ENCODE results near the gene ITPRIPL1.

Gene ITPRIPL1

DNA sequence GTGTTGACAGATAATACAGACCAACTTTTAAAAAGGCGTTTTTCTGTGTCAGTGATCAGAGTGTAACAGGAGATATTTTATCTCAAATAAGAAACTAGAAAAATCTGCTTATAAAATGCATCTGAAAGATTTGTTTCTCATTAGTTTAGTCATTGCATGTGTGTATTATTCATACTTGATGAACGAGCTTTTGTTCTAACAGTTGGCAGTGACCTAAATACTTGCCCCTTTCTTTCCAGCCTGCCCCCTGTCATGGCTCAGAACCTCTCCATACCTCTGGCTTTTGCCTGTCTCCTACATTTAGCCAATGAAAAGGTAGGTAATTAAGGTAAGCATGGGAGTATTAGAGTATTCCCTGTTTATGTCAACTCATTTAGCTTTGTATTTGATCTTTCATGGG, 44.1 kb downstream of the ITPRIPL1 start:
- TF ChIP-seq, protein P1, sequence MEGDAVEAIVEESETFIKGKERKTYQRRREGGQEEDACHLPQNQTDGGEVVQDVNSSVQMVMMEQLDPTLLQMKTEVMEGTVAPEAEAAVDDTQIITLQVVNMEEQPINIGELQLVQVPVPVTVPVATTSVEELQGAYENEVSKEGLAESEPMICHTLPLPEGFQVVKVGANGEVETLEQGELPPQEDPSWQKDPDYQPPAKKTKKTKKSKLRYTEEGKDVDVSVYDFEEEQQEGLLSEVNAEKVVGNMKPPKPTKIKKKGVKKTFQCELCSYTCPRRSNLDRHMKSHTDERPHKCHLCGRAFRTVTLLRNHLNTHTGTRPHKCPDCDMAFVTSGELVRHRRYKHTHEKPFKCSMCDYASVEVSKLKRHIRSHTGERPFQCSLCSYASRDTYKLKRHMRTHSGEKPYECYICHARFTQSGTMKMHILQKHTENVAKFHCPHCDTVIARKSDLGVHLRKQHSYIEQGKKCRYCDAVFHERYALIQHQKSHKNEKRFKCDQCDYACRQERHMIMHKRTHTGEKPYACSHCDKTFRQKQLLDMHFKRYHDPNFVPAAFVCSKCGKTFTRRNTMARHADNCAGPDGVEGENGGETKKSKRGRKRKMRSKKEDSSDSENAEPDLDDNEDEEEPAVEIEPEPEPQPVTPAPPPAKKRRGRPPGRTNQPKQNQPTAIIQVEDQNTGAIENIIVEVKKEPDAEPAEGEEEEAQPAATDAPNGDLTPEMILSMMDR (IDR thresholded peaks at IDR 0.05), result no peak
- no peak overlapping the region for H3K4me3 ChIP-seq
- DNase-seq (ENCODE audit: low spot score), result no peak
- H3K27ac ChIP-seq, result no peak overlapping the region

DNA sequence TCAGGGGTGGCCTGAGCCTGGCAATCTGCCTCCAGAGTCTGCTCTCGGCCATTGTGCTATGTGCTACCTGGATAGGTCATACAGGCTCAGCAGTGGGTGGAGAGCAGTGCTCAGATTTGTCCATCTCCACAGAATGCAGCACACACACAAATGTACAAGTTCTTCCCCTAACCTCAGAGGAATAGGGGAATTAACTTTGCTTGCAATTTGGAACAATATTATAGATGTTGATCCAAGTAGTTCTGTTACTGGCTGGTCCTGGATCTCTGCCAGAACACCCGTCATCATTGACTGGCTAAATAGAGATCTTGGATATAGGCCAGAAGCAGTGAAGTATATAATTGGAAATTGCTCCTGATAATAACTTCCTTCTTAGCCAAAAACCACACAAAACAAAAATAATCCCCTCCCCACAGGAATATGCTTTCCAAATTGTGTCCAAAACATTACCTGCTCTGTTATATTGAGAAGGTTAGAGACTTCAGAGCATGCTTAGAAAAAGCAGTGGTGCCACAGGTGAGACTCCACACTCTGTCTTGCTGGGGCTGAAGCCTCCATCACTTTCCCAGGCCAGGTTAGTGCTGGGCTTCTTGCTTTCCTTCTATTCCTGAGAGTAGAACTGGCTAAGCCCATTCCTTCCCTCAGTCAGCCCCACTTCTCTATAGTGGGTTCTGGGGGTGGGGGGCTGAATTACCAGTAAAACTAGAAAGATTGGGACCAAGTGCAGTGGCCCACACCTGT, 49.3 kb downstream of the ITPRIPL1 start:
- Histone ChIP-seq H3K4me3 (no peak overlapping the region), H3K27ac (peak overlapping the region; percentile 35 to 40)
- TF ChIP-seq, protein P1 (IDR thresholded peaks at IDR 0.05), result no peak
- no peak for DNase-seq (ENCODE audit: low spot score)
